Lung (tissue), 12 donors: ENCODE measurements around the gene PTX4. TPM values are rescaled to one million over a fixed set of nuclear protein-coding genes. Genes with fewer than 3 reads are reported as not detected.
"Not testable (repeated sequence)": the region's sequence is repeated elsewhere in the genome, so short reads cannot be mapped to it uniquely, and the experiment has no call there.

ENCODE experiments used
- ATAC-seq: fragments of 200-7000 bp; cut with Tn5 transposase; one replicate; pipeline ENCODE4 v1.9.1; 2020; ENCODE audit warnings: moderate number of reproducible peaks; ENCODE audit not compliant: insufficient read depth, low FRiP score
- DNase-seq, 3 donors: peaks; one replicate each; pipeline ENCODE4 v3.0.0-alpha.2; 2013 to 2017
- H3K27ac ChIP-seq, 2 donors: one replicate each; pipeline ENCODE4 v1.5.1; 2013; ENCODE audit warnings: mild to moderate bottlenecking in 2 of 2, moderate library complexity in 2 of 2, control low read depth in 1 of 2, inconsistent platforms in 1 of 2, low read depth in 1 of 2, low read length in 1 of 2
- H3K27me3 ChIP-seq, 3 donors: one replicate each; pipeline ENCODE4 v1.5.1; 2013; ENCODE audit warnings: low read length in 2 of 3; ENCODE audit not compliant: control insufficient read depth in 3 of 3, insufficient read depth in 3 of 3
- H3K36me3 ChIP-seq, 4 donors: one replicate each; pipeline ENCODE4 v1.5.1; 2013; ENCODE audit warnings: low read length in 4 of 4, mild to moderate bottlenecking in 1 of 4, moderate library complexity in 1 of 4; ENCODE audit not compliant: control insufficient read depth in 4 of 4, insufficient read depth in 4 of 4
- H3K4me1 ChIP-seq, 5 donors: one replicate each; pipeline ENCODE4 v1.5.1; 2013; ENCODE audit warnings: low read length in 5 of 5, mild to moderate bottlenecking in 2 of 5, moderate library complexity in 1 of 5; ENCODE audit not compliant: control insufficient read depth in 5 of 5, insufficient read depth in 5 of 5
- H3K4me3 ChIP-seq: one replicate; pipeline ENCODE4 v1.5.1; 2013; ENCODE audit warnings: mild to moderate bottlenecking, control low read depth, moderate library complexity
- H3K9ac ChIP-seq, 2 donors: one replicate each; pipeline ENCODE4 v1.5.1; 2013; ENCODE audit warnings: low read length in 2 of 2, control low read depth in 1 of 2; ENCODE audit not compliant: insufficient read depth in 1 of 2
- H3K9me3 ChIP-seq, 4 donors: one replicate each; pipeline ENCODE4 v1.5.1; 2013; ENCODE audit warnings: low read length in 3 of 4, mild to moderate bottlenecking in 1 of 4, moderate library complexity in 1 of 4; ENCODE audit not compliant: control insufficient read depth in 4 of 4, insufficient read depth in 3 of 4
- CTCF ChIP-seq: IDR thresholded peaks from 2 replicates; pipeline ENCODE4 v1.5.1; 2012; ENCODE audit warnings: mild to moderate bottlenecking; ENCODE audit errors: control extremely low read depth, extremely low read depth
- WGBS, 2 donors: extraction: QIAGEN DNeasy Blood & Tissue Kit; methylation state at CpG; one replicate each; pipeline ENCODE4 v1.1.7; 2013; 5-methylcytosine and 5-hydroxymethylcytosine counted together
- polyA plus RNA-seq, 2 donors: library from polyadenylated mRNA; stranded (reverse); fragments of 200-250 nt; gene quantifications; one replicate each; pipeline ENCODE4 v1.2.1, GENCODE V29; 2013
- total RNA-seq, 2 donors: library from RNA; depleted of rRNA in 1 of 2; stranded (reverse); fragments of >200 nt in 1 of 2; gene quantifications; one replicate each; pipeline ENCODE4 v1.2.1, GENCODE V29; 2014 to 2021
- donor health status: control.
- donor health status: control.
- donor health status: Bipolar disorder and iron deficiency.
- donor health status: healthy.
- donor health status: DM: yes; HTN: yes; CAD: no.

PTX4 gene
- total and polyA plus RNA-seq, 4 donors, result 0.02 to 0.31 (median 0.25) TPM; not detected in 1

GRCh38 chr16:1470481-1471251, 18.1 kb downstream of the PTX4 start:
- peak overlapping the region; percentile 35 to 81 for H3K27ac ChIP-seq
- peaks cover 0 to 24% (median 4%) of the 10 kb centered on the region in 5 donors for H3K4me1 ChIP-seq
- ATAC-seq (peak; percentile 13), DNase-seq (no peak)
- no peak for TF ChIP-seq CTCF
- H3K27me3 ChIP-seq, result no peaks in the 10 kb centered on the region
- H3K36me3 ChIP-seq, result peaks cover 0 to 5% (median 0%) of the 10 kb centered on the region in 4 donors
- H3K9me3 ChIP-seq, result no peaks in the 10 kb centered on the region
- 41 to 57% methylated on average over 14 of the region's 14 CpGs for WGBS, 2 donors
- H3K9ac ChIP-seq, result no peak overlapping the region
- H3K4me3 ChIP-seq, result no peak overlapping the region

- H3K4me3 ChIP-seq, result no peak overlapping the region
- peaks cover 0 to 22% (median 4%) of the 10 kb centered on the region in 5 donors for H3K4me1 ChIP-seq
- H3K9me3 ChIP-seq, result no peaks in the 10 kb centered on the region
- no peaks in the 10 kb centered on the region for H3K27me3 ChIP-seq
- H3K9ac ChIP-seq, result no peak overlapping the region
- DNase-seq (no peak), ATAC-seq (no peak)
- TF ChIP-seq CTCF, result no peak
- WGBS, 2 donors, result 24 to 62% methylated on average over 20 of the region's 20 CpGs
- peak overlapping the region in 1 of 2 donors; percentile 81 for H3K27ac ChIP-seq
- H3K36me3 ChIP-seq, result peaks cover 0 to 5% (median 0%) of the 10 kb centered on the region in 4 donors
These were observed 19.0 kb downstream of the PTX4 start for GRCh38 chr16:1469693-1470201.

GRCh38 chr16:1469141-1469540, 19.6 kb downstream of the PTX4 start:
- H3K27ac ChIP-seq, H3K4me3 ChIP-seq, H3K36me3 ChIP-seq, ATAC-seq, H3K27me3 ChIP-seq, H3K9ac ChIP-seq, H3K9me3 ChIP-seq, DNase-seq: not testable (repeated sequence)
- peaks cover 0 to 22% (median 3%) of the 10 kb centered on the region in 5 donors for H3K4me1 ChIP-seq
- 79 to 88% methylated on average over 5 of the region's 5 CpGs for WGBS, 2 donors

GRCh38 chr16:1468426-1468810, 20.3 kb downstream of the PTX4 start:
- DNase-seq (no peak), ATAC-seq (no peak)
- Histone ChIP-seq H3K9me3 (no peaks in the 10 kb centered on the region), H3K4me3 (no peak overlapping the region), H3K9ac (no peak overlapping the region), H3K4me1 (peaks cover 0 to 19% (median 0%) of the 10 kb centered on the region in 5 donors), H3K27ac (no peak overlapping the region), H3K36me3 (peaks cover 0 to 11% (median 0%) of the 10 kb centered on the region in 4 donors), H3K27me3 (no peaks in the 10 kb centered on the region)
- 86 to 87% methylated on average over 22 of the region's 22 CpGs for WGBS, 2 donors
- no peak for TF ChIP-seq CTCF
